K562 (cell line): ENCODE results near the gene CASP1. TPM values are rescaled to one million over a fixed set of nuclear protein-coding genes. Genes with fewer than 3 reads are reported as not detected.
"Not testable (repeated sequence)": the region's sequence is repeated elsewhere in the genome, so short reads cannot be mapped to it uniquely, and the experiment has no call there.

Experiments
- ATAC-seq: fragments of 200-7000 bp; cut with Tn5 transposase; 3 replicates; pipeline ENCODE4 v1.9.1; 2020; ENCODE audit warnings: moderate library complexity
- BruUV-seq: library from RNA; stranded (reverse); fragments of 400-500 nt; replicated peaks from 2 replicates; lab custom pipeline; 2021; lab: Mats Ljungman, UMichigan
- CTCF ChIA-PET: fragments of 300-600 bp; formaldehyde crosslinking; extraction: SDS; loops from one replicate; lab custom pipeline; 2021; ENCODE audit warnings: low intra/inter-chr PET ratio; lab: Yijun Ruan, JAX
- POLR2A ChIA-PET: fragments of 300-600, 350-650 bp; sonication (Branson Sonifier 250); formaldehyde crosslinking; extraction: SDS; loops from one replicate; lab custom pipeline; 2021; ENCODE audit warnings: antibody characterized with exemption, inconsistent platforms; lab: Yijun Ruan, JAX
- DNase-seq, 4 experiments: peaks; one replicate each; pipeline versions ENCODE4 v3.0.0 to v3.0.0-alpha.2; 2011 to 2018; ENCODE audit warnings: low spot score in 3 of 4, mixed read lengths in 3 of 4; ENCODE audit errors: extremely low read depth in 1 of 4
- FAIRE-seq: peaks from 2 replicates; lab custom pipeline; 2011; peaks lifted over from hg19 to GRCh38; lab: Jason Lieb, UNC
- H2AFZ ChIP-seq: 2 replicates; pipeline ENCODE4 v1.6.0; 2011; ENCODE audit warnings: low read depth, low read length, control low read depth, inconsistent platforms
- H3K27ac ChIP-seq: fragments of 200-600 bp; 3 replicates; pipeline ENCODE4 v1.8.0; 2011; ENCODE audit warnings: low read depth, mild to moderate bottlenecking, control low read depth, inconsistent platforms, low read length, moderate library complexity, mixed read lengths; ENCODE audit errors: extremely low read depth
- H3K27me3 ChIP-seq, 2 experiments: fragments of 300-600 bp in 1 of 2; 2 replicates in 1 of 2; 3 replicates in 1 of 2; pipeline versions ENCODE4 v1.6.0 to v1.8.0; 2011; ENCODE audit warnings: inconsistent platforms in 2 of 2, low read length in 2 of 2, mild to moderate bottlenecking in 1 of 2, mixed read lengths in 1 of 2, moderate library complexity in 1 of 2; ENCODE audit not compliant: control insufficient read depth in 2 of 2, insufficient read depth in 2 of 2
- H3K36me3 ChIP-seq: fragments of 300-600 bp; 3 replicates; pipeline ENCODE4 v1.8.0; 2011; ENCODE audit warnings: mild to moderate bottlenecking, low read length, inconsistent platforms; ENCODE audit not compliant: control insufficient read depth, insufficient read depth
- H3K4me1 ChIP-seq, 2 experiments: fragments of 200-600 bp in 1 of 2; replicated peaks in 1 of 2; 2 replicates in 1 of 2; 3 replicates in 1 of 2; pipeline versions ENCODE4 v1.5.1 to v1.8.0; 2011; ENCODE audit warnings: inconsistent platforms in 2 of 2, low read length in 2 of 2, mild to moderate bottlenecking in 1 of 2, mixed read lengths in 1 of 2, moderate library complexity in 1 of 2; ENCODE audit not compliant: control insufficient read depth in 2 of 2, insufficient read depth in 2 of 2
- H3K4me2 ChIP-seq: 2 replicates; pipeline ENCODE4 v1.6.1; 2011; ENCODE audit warnings: low read length, control low read depth, inconsistent platforms, mixed read lengths; ENCODE audit not compliant: insufficient read depth
- H3K4me3 ChIP-seq: fragments of 200-600 bp; sonication (generic), shearing (Covaris generic); 2 replicates; pipeline ENCODE4 v1.5.1; 2016; ENCODE audit warnings: control low read depth, inconsistent platforms
- H3K79me2 ChIP-seq: fragments of 200-600 bp; 3 replicates; pipeline ENCODE4 v1.8.0; 2011; ENCODE audit warnings: low read length, inconsistent platforms; ENCODE audit not compliant: control insufficient read depth, insufficient read depth
- H3K9ac ChIP-seq, 2 experiments: 2 replicates each; pipeline versions ENCODE4 v1.6.0 to v1.6.1; 2011; ENCODE audit warnings: low read depth in 2 of 2, low read length in 2 of 2, control low read depth in 1 of 2, inconsistent platforms in 1 of 2, mild to moderate bottlenecking in 1 of 2, mixed read lengths in 1 of 2; ENCODE audit not compliant: insufficient read depth in 1 of 2
- H3K9me1 ChIP-seq: one replicate; pipeline ENCODE4 v1.6.0; 2011; ENCODE audit warnings: inconsistent platforms, mild to moderate bottlenecking, low read length, moderate library complexity; ENCODE audit not compliant: control insufficient read depth, insufficient read depth
- H3K9me3 ChIP-seq: replicated peaks from 2 replicates; pipeline ENCODE4 v1.5.1; 2011; ENCODE audit warnings: low read depth, low read length, inconsistent platforms; ENCODE audit not compliant: control insufficient read depth, insufficient read depth
- H4K20me1 ChIP-seq: replicated peaks from 2 replicates; pipeline ENCODE4 v1.6.1; 2011; ENCODE audit warnings: low read length, inconsistent platforms, mixed read lengths; ENCODE audit not compliant: control insufficient read depth, insufficient read depth
- DPF2 ChIP-seq: fragments of 450-650 bp; IDR thresholded peaks from 2 replicates; pipeline ENCODE4 v1.6.1; 2016
- EHMT2 ChIP-seq: fragments of 450-650 bp; IDR thresholded peaks from 2 replicates; pipeline ENCODE4 v1.6.1; 2018; ENCODE audit warnings: antibody characterized with exemption
- PHF8 ChIP-seq: fragments of 200-600 bp; sonication (generic); IDR thresholded peaks from 2 replicates; pipeline ENCODE4 v1.6.1; 2012; ENCODE audit warnings: mixed run types, mild to moderate bottlenecking, inconsistent platforms, low read length, moderate library complexity, borderline replicate concordance
- POLR2B ChIP-seq: fragments of 450-650 bp; IDR thresholded peaks from 2 replicates; pipeline ENCODE4 v1.6.1; 2018; ENCODE audit warnings: low read depth; ENCODE audit not compliant: partially characterized antibody
- SMARCE1 ChIP-seq: fragments of 450-650 bp; IDR thresholded peaks from 2 replicates; pipeline ENCODE4 v1.7.1; 2016; ENCODE audit warnings: mild to moderate bottlenecking
- TEAD2 ChIP-seq: fragments of 450-650 bp; IDR thresholded peaks from 2 replicates; pipeline ENCODE4 v1.6.1; 2016; ENCODE audit warnings: missing genetic modification characterization, control low read depth, missing compliant biosample characterization
- ZBTB43 ChIP-seq: sonication (generic); formaldehyde crosslinking; IDR thresholded peaks from 2 replicates; pipeline ENCODE4 v1.8.0; 2023; ENCODE audit warnings: mild to moderate bottlenecking, missing genetic modification reagents
- WGBS: fragments of 100-300 bp; shearing (Covaris generic); methylation state at CpG from one replicate; pipeline ENCODE4 v1.1.6; 2016; ENCODE audit warnings: low coverage, mixed read lengths; ENCODE audit not compliant: insufficient coverage; ENCODE audit errors: missing lambda C conversion rate; 5-methylcytosine and 5-hydroxymethylcytosine counted together
- in situ Hi-C: fragments of 300-500 bp; cut with MboI; formaldehyde crosslinking; loops from 4 replicates; pipeline ENCODE4 v1.15.0; 2018; ENCODE audit warnings: inconsistent platforms, mixed read lengths
- intact Hi-C: fragments of 100-400 bp; cut with micrococcal nuclease; formaldehyde crosslinking; loops from 2 replicates; pipeline ENCODE4 v1.14.2; 2022
- polyA plus RNA-seq, 8 experiments: library from polyadenylated mRNA; depleted of rRNA in 4 of 8; stranded (reverse) in 5 of 8; unstranded in 3 of 8; fragments of >200 nt; fragmentation: Nextera tagmentation in 2 of 8; fragmentation: Illumina TruSeq in 1 of 8; extraction: Ambion mirVana in 2 of 8; extraction: Trizol in 1 of 8; gene quantifications; 2 replicates each; pipeline versions ENCODE4 v1.2.1 to v1.2.3, GENCODE V29; 2011 to 2014; ENCODE audit warnings: inconsistent platforms in 1 of 8, missing spikeins in 1 of 8
- total RNA-seq, 7 experiments: library from RNA; depleted of rRNA in 6 of 7; stranded (reverse); fragments of >200 nt in 6 of 7; fragmentation: Illumina TruSeq in 2 of 7; extraction: Trizol in 2 of 7; gene quantifications; 2 replicates each; pipeline versions ENCODE4 v1.2.1 to v1.2.3, GENCODE V29; 2011 to 2021; ENCODE audit warnings: low replicate concordance in 1 of 7
- TF ChIP-seq, protein P1 (sequence below): fragments of 450-650 bp; IDR thresholded peaks from 2 replicates; pipeline ENCODE4 v1.6.1; 2018; ENCODE audit warnings: mild to moderate bottlenecking, low read depth; ENCODE audit not compliant: partially characterized antibody

The CASP1 gene
- total and polyA plus RNA-seq, 9 of the 15 experiments (the other 6 are each of a cell fraction or from before 2014, with no cell fraction given) = not detected

DNA sequence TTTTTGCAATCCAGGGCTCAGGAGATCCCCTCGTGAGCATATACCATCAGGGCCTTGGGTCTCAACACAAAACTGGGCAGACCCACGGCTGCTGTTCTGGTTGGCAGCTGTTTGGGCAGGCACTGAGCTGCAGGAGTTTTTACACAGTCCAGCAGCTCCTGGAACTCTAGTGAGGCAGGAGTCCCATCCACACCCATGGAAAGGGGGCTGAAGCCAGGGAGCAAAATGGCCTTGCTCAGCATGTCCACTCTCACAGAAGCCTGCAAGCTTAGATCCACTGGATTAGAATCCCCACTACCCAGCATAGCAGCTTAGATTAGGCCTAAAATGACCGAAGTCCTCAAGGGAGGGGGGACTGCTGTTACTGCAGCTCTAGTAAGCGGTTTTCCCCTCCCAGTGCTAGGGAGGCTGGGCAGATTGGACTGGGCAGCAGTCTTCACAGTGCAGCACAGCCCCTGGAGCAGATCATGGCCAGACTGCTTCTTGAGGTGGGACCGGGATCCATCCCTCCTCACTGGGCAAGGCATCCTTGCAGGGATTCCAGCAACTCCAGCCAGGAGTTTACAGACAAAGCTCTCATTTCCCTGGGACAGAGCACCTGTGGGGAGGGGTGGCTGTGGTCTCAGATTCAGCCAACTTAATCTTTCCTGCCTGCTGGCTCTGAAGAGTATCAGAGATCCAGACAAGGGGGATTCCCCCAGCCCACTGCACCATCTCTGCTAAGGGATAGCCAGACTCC, 46.6 kb upstream of the CASP1 start:
- Histone ChIP-seq H3K79me2 (no peaks in the 10 kb centered on the region), H4K20me1 (no peaks in the 10 kb centered on the region), H3K9me1 (no peaks in the 10 kb centered on the region), H3K36me3 (no peaks in the 10 kb centered on the region), H3K4me1 (no peaks in the 10 kb centered on the region), H3K27me3 (no peaks in the 10 kb centered on the region), H3K27ac (no peak overlapping the region), H3K9ac (no peak overlapping the region), H3K9me3 (no peaks in the 10 kb centered on the region), H2AFZ (no peak overlapping the region), H3K4me2 (no peak overlapping the region)
- WGBS = 0% methylated on average over 5 of the region's 5 CpGs
- no TSS peak for BruUV-seq
- in situ Hi-C loops = no loop called here
- no peak for FAIRE-seq
- ChIA-PET CTCF (no interaction called here), POLR2A (no interaction called here)
- intact Hi-C loops = no loop called here
- DNase-seq = no peak
- no peak for ATAC-seq
- TF ChIP-seq PHF8 (no peak), EHMT2 (no peak), SMARCE1 (no peak), DPF2 (no peak), ZBTB43 (CRISPR knock-in tag) (no peak), POLR2B (no peak), TEAD2 (tag) (no peak)
- TF ChIP-seq, protein P1, sequence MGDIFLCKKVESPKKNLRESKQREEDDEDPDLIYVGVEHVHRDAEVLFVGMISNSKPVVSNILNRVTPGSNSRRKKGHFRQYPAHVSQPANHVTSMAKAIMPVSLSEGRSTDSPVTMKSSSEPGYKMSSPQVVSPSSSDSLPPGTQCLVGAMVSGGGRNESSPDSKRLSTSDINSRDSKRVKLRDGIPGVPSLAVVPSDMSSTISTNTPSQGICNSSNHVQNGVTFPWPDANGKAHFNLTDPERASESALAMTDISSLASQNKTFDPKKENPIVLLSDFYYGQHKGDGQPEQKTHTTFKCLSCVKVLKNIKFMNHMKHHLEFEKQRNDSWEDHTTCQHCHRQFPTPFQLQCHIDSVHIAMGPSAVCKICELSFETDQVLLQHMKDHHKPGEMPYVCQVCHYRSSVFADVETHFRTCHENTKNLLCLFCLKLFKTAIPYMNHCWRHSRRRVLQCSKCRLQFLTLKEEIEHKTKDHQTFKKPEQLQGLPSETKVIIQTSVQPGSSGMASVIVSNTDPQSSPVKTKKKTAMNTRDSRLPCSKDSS = no peak
- TF ChIP-seq, all 486 proteins: peak for 0
- no peak overlapping the region for H3K4me3 ChIP-seq

GRCh38 chr11:105080171-105080906, 45.4 kb upstream of the CASP1 start:
- BruUV-seq = not testable (repeated sequence)

More at GRCh38 chr11:105080171-105080906, 45.4 kb upstream of the CASP1 start:
- H4K20me1 ChIP-seq, POLR2A ChIA-PET, DNase-seq, H3K27ac ChIP-seq, H3K36me3 ChIP-seq, ATAC-seq, in situ Hi-C loops, H2AFZ ChIP-seq, H3K9me1 ChIP-seq, H3K79me2 ChIP-seq, CTCF ChIA-PET, H3K4me2 ChIP-seq, H3K27me3 ChIP-seq, H3K9me3 ChIP-seq, H3K9ac ChIP-seq, H3K4me1 ChIP-seq, H3K4me3 ChIP-seq, intact Hi-C loops: not testable (repeated sequence)
- peak; percentile 46 for FAIRE-seq
- WGBS = 0% methylated on average over 6 of the region's 6 CpGs
